GM18519 (cell line): Measurements from ENCODE around the gene GMEB2.

Source experiments
- ATAC-seq: cut with Tn5 transposase; IDR thresholded peaks from one replicate; pipeline ENCODE4 v1.9.1; 2021; ENCODE audit warnings: mild to moderate bottlenecking, moderate library complexity; ENCODE audit not compliant: unreplicated experiment, low FRiP score

GMEB2 gene

GRCh38 chr20:63591786-63592355 is 35.0 kb downstream of the GMEB2 start:
- ATAC-seq, result no peak

DNA sequence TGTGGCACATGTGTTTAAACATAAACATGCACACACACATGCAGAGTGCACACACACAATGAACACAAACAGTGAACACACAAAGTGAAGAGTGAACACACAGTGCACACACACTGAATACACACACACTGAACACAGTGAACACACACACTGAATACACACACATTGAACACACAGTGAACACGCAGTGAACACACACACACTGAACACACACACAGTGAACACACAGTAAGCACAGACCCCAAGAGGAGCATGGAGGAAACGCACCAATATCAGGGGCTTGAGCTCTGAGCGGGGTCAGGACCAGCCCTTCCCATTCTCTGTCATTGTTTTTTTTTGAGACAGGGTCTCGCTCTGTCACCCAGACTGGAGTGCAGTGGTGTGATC is 35.8 kb downstream of the GMEB2 start:
- no peak for ATAC-seq

DNA sequence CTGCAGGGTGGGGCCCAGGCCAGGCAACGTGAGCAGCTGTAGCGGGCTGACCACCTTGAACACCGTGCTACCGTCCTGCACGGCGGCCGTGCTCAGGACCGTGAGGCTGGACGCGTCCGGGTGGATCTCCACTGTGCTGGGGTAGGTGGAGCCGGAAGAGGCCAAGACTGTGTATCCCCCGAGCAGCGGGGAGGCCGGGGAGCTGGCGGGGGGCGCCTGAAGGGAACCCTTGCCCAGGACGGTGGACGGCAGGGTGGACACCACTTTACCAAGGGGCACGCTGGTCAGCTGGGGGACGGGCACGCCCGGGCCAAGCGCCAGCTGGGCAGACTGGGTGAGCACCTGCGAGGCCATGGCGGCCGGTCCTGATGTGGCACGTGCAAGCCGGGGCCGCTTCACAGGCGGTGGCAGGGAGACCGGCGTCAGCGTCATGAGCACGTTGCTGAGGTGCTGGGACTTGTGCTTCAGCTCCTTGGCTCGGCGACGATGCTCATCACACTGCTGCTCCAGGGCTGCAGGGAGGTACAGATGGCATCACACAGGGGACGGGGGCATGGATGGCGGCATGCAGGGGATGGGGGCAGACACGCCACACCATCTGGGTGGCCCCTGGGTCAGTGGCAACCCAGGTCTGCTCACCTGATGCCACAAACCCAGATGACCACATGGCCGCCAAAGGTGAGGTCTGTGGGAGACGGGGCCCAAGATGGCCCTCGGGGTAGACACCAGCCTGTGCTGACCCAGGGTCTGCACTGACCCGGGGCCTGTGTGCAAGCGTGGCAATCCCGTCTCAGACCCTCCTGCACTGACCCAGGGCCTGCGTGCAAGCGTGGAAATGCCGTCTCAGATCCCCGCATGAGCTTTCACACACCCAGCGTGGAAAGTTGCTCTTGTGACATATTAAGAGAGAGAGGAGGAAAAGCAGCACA is 36.4 kb downstream of the GMEB2 start:
- ATAC-seq, result no peak

DNA sequence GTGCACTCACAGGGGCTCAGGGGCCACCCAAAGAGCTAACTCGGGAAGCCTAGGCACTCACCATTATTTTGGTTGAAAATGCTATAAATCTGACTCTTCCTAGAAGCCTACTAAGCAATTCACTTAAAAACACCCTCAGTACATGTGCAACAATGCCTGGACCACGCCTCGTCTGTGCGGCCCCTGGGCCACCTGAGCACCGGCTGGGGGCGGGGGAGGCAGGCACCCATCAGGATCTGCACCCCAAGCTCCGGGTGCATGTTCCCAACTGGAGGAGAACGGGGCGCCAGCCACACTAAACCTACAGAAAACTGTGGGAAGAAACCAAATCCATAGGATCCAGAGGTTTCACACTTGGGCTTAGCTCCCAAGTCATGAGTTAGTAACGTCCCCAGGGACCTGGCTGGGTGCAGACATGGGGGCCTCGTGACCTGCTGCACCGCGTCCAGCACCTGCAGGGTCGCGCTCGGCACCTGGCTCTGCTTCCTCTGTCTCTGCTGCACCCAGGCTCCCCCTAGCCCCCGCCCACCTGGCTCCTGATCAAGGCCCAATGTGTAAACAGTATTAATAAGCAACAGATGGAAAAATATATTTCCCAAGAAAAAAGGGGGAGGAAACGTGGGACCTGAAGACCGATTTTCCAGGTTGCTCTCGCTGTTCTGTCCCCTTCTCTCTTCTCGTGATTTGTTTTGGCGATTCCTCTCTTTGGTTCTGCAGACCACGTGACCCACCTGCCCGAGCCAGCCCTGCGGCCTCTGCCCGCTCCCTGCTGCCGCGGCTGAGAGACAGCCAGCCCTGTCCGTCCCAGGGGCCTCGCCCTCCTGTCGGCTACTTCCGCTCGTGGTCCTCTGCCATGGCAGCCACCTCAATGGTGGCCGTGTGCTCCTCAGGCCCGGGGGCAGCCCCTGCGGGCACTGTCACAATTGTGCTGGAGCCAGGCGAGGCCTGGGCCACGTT is 37.4 kb downstream of the GMEB2 start:
- no peak for ATAC-seq

DNA sequence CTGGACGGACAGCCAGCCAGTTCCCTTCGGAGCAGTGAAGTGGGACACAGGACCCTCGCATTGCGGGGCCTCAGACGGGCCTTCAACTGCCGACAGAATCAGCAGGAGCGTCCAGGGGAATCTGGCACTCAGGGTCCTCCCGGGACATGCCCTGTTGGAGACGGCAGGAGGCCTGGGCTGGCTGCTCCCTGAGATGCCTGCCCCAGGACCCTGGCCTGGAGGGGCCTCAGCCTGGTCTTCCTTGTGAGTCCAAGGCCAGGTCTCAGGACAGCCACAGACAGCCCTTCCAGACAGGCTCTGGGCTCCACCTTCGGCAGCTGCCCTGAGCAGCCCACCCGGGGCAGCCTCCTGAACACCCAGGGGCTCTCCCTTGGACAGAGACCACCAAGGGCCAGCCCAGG is 38.3 kb downstream of the GMEB2 start:
- ATAC-seq, result no peak

- ATAC-seq, result no peak
Measured at GRCh38 chr20:63587776-63588591, 38.9 kb downstream of the GMEB2 start.

DNA sequence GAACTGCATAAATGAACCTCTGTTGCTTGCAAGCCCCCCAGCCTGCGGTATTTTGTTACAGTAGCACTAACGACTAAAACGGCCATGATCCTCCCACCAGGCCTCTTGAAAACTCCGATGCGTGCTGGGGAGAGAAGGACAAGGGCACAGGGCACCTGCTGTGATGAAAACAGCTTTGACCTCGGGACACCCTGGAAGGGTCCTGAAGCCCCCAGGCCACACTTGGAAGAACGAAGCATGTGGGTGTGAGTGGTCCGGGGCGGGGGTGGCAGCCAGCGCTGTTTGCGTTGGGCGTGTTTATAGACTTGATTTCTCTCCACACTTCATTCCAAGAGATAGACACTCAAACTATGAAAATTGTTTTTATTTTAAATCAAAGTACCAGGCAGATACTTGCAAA is 39.6 kb downstream of the GMEB2 start:
- ATAC-seq, result no peak

GRCh38 chr20:63586797-63587196 is 40.1 kb downstream of the GMEB2 start:
- ATAC-seq, result no peak

GRCh38 chr20:63585616-63586565 is 41.0 kb downstream of the GMEB2 start:
- ATAC-seq, result no peak

GRCh38 chr20:63582382-63583063 is 44.4 kb downstream of the GMEB2 start:
- ATAC-seq, result no peak

DNA sequence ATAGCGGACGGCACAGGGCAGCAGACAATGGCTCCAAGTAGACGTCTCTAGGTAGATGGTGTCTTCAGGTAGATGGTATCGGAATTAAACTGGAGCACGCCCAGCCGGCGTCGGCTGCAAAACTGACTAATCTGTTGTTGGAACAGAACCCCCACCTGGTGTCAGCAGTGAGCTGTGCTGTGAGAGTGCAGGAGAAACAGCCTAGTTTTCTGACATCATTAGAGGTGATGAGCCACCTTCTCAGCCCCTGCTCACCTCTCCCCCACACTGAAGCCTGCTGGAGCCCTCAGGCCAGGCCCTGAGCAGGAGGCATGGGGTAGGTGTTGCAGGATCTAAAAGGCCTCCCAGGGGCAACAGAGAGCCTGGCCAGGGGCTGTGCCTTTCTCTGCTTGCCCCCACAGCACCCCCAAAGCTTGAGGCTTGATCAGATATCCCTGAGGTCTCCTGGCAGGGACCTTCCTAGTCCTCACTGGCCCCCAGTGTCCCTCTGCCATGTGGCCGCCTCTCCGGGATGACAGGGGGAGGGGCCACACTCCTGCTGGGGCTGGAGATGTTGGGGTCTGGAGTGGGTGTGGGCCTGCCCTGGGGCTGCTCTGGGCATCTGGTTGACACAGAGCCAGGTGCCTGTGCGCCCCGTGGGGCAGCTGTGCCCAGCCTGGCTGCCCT is 46.0 kb downstream of the GMEB2 start:
- no peak for ATAC-seq

- no peak for ATAC-seq
Measured at GRCh38 chr20:63579017-63579694, 47.7 kb downstream of the GMEB2 start.

GRCh38 chr20:63578224-63579016 is 48.5 kb downstream of the GMEB2 start:
- no peak for ATAC-seq

- no peak for ATAC-seq
Measured at GRCh38 chr20:63577317-63577894, 49.5 kb downstream of the GMEB2 start.

DNA sequence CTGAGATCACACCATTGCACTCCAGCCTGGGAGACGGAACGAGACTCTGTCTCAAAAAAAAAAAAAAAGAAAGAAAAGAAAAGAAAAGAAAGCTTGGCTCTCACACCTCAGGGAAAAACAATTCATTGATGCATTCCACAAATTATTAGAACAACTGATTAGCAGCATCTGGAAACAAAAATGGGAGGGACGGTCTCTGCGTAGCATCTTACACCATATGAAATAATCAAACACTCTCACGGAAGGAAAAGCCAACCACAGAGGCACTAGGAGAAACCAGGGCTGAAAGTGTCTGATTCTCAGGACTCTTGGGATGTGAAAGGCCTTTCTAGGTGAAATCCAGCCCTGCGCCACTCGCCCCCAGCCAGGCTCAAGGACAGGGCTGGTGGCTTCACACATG is 50.6 kb downstream of the GMEB2 start:
- ATAC-seq, result no peak
